H54 (cell line): ENCODE results near the gene SDCCAG8.
A peak's percentile ranks its signal among the peaks of the same experiment; 100 is the strongest.
"Not testable (repeated sequence)": the region's sequence is repeated elsewhere in the genome, so short reads cannot be mapped to it uniquely, and the experiment has no call there.

ENCODE experiments used
- DNase-seq: peaks from one replicate; pipeline ENCODE4 v3.0.0; 2011; ENCODE audit warnings: low spot score, mixed read lengths; ENCODE audit not compliant: insufficient read length
- FAIRE-seq: peaks from 3 replicates; lab custom pipeline; 2011; peaks lifted over from hg19 to GRCh38; lab: Jason Lieb, UNC
- POLR2A ChIP-seq: IDR thresholded peaks from 2 replicates; pipeline ENCODE4 v1.6.1; 2011; ENCODE audit warnings: low read depth, mild to moderate bottlenecking, low read length

SDCCAG8 gene

GRCh38 chr1:243255791-243256512, at the start of gene SDCCAG8:
TSS of gene SDCCAG8 (plus strand) at chr1:243256041. CDS start at chr1:243256174, 133 bp downstream.
- peak; percentile 71; the same call in 1 of the 2 replicates for TF ChIP-seq POLR2A
- peak; percentile 100 for FAIRE-seq

GRCh38 chr1:243211984-243212383, 43.9 kb upstream of the SDCCAG8 start:
- not testable (repeated sequence) for DNase-seq, FAIRE-seq

More at GRCh38 chr1:243255791-243256512, at the start of gene SDCCAG8:
- peak; percentile 83 for DNase-seq

GRCh38 chr1:243213045-243213787, 42.6 kb upstream of the SDCCAG8 start:
- no peak for TF ChIP-seq POLR2A
- FAIRE-seq, result peak; percentile 82

GRCh38 chr1:243215276-243215875, 40.5 kb upstream of the SDCCAG8 start:
- not testable (repeated sequence) for DNase-seq, FAIRE-seq

More at GRCh38 chr1:243213045-243213787, 42.6 kb upstream of the SDCCAG8 start:
- no peak for DNase-seq

- FAIRE-seq (peak; percentile 55), DNase-seq (no peak)
- no peak for TF ChIP-seq POLR2A
Measured at GRCh38 chr1:243216741-243217140, 39.1 kb upstream of the SDCCAG8 start.

- FAIRE-seq, result no peak
- TF ChIP-seq POLR2A, result no peak
- no peak for DNase-seq
Measured at GRCh38 chr1:243217349-243217748, 38.5 kb upstream of the SDCCAG8 start.

- FAIRE-seq (no peak), DNase-seq (no peak)
- TF ChIP-seq POLR2A, result no peak
Measured at GRCh38 chr1:243218059-243218458, 37.8 kb upstream of the SDCCAG8 start.

- DNase-seq (no peak), FAIRE-seq (no peak)
- TF ChIP-seq POLR2A, result no peak
Measured at GRCh38 chr1:243227622-243228021, 28.2 kb upstream of the SDCCAG8 start.

- TF ChIP-seq POLR2A, result no peak
- FAIRE-seq (no peak), DNase-seq (no peak)
Measured at GRCh38 chr1:243229526-243229925, 26.3 kb upstream of the SDCCAG8 start.

GRCh38 chr1:243230914-243231313, 24.9 kb upstream of the SDCCAG8 start:
- TF ChIP-seq POLR2A, result no peak
- DNase-seq (no peak), FAIRE-seq (peak; percentile 36)

GRCh38 chr1:243233908-243234307, 21.9 kb upstream of the SDCCAG8 start:
- peak; percentile 55 for FAIRE-seq
- TF ChIP-seq POLR2A, result no peak
- DNase-seq, result no peak

- FAIRE-seq (peak; percentile 15), DNase-seq (no peak)
- TF ChIP-seq POLR2A, result no peak
Measured at GRCh38 chr1:243234978-243235647, 20.7 kb upstream of the SDCCAG8 start.

GRCh38 chr1:243236604-243237252, 19.1 kb upstream of the SDCCAG8 start:
- DNase-seq (no peak), FAIRE-seq (peak; percentile 30)
- TF ChIP-seq POLR2A, result no peak
